K562 (cell line): Measurements from ENCODE around the gene DNAJB11. TPM values are rescaled to one million over a fixed set of nuclear protein-coding genes. Genes with fewer than 3 reads are reported as not detected.

ENCODE experiments used
- ARNT ChIP-seq, 2 experiments: fragments of 450-650 bp; IDR thresholded peaks; 2 replicates each; pipeline ENCODE4 v1.6.1; 2016; ENCODE audit warnings: mild to moderate bottlenecking in 1 of 2
- FOSL1 ChIP-seq: fragments of 200-800 bp; sonication (Bioruptor generic); conservative IDR thresholded peaks from 2 replicates; pipeline ENCODE4 v1.6.1; 2016; ENCODE audit warnings: missing genetic modification characterization, missing compliant biosample characterization
- HLTF ChIP-seq: fragments of 450-650 bp; IDR thresholded peaks from 2 replicates; pipeline ENCODE4 v1.6.1; 2016
- JUND ChIP-seq, 2 experiments: IDR thresholded peaks; 2 replicates in 1 of 2; 3 replicates in 1 of 2; pipeline ENCODE4 v1.6.1; 2011; ENCODE audit warnings: borderline replicate concordance in 2 of 2, low read depth in 2 of 2, low read length in 2 of 2, improper control_type of control experiment in 1 of 2, missing biosample characterization in 1 of 2, missing genetic modification characterization in 1 of 2, missing genetic modification reagents in 1 of 2
- KDM1A ChIP-seq, 2 experiments: fragments of 450-650 bp; IDR thresholded peaks; 2 replicates each; pipeline ENCODE4 v1.6.1; 2016; ENCODE audit warnings: mild to moderate bottlenecking in 2 of 2
- NR2C2 ChIP-seq, 2 experiments: fragments of 200-800 bp in 1 of 2; sonication (Bioruptor generic) in 1 of 2; sonication (generic) in 1 of 2; formaldehyde crosslinking in 1 of 2; IDR thresholded peaks; 2 replicates each; pipeline versions ENCODE4 v1.6.1 to v1.8.0; 2016 to 2022; ENCODE audit warnings: mild to moderate bottlenecking in 1 of 2, missing compliant biosample characterization in 1 of 2, missing genetic modification characterization in 1 of 2, missing genetic modification reagents in 1 of 2
- PTBP1 ChIP-seq: fragments of 200-400 bp; formaldehyde crosslinking; IDR thresholded peaks from 2 replicates; pipeline ENCODE4 v1.6.1; 2017; ENCODE audit warnings: low read depth, low read length
- RBFOX2 ChIP-seq: fragments of 200-400 bp; formaldehyde crosslinking; IDR thresholded peaks from 2 replicates; pipeline ENCODE4 v1.6.1; 2017; ENCODE audit warnings: low read depth, mild to moderate bottlenecking, low read length, moderate library complexity
- TCF3 ChIP-seq: sonication (generic); formaldehyde crosslinking; IDR thresholded peaks from 2 replicates; pipeline ENCODE4 v1.4.0; 2020; ENCODE audit warnings: mild to moderate bottlenecking, missing genetic modification reagents
- ZEB2 ChIP-seq: fragments of 450-650 bp; IDR thresholded peaks from 2 replicates; pipeline ENCODE4 v1.6.1; 2016
- ZNF589 ChIP-seq: fragments of 200-800 bp; sonication (Bioruptor generic); IDR thresholded peaks from 2 replicates; pipeline ENCODE4 v1.6.1; 2016; ENCODE audit warnings: low read depth, missing genetic modification characterization, missing compliant biosample characterization
- polyA plus RNA-seq, 8 experiments: library from polyadenylated mRNA; depleted of rRNA in 4 of 8; stranded (reverse) in 5 of 8; unstranded in 3 of 8; fragments of >200 nt; fragmentation: Nextera tagmentation in 2 of 8; fragmentation: Illumina TruSeq in 1 of 8; extraction: Ambion mirVana in 2 of 8; extraction: Trizol in 1 of 8; gene quantifications; 2 replicates each; pipeline versions ENCODE4 v1.2.1 to v1.2.3, GENCODE V29; 2011 to 2014; ENCODE audit warnings: inconsistent platforms in 1 of 8, missing spikeins in 1 of 8
- total RNA-seq, 7 experiments: library from RNA; depleted of rRNA in 6 of 7; stranded (reverse); fragments of >200 nt in 6 of 7; fragmentation: Illumina TruSeq in 2 of 7; extraction: Trizol in 2 of 7; gene quantifications; 2 replicates each; pipeline versions ENCODE4 v1.2.1 to v1.2.3, GENCODE V29; 2011 to 2021; ENCODE audit warnings: low replicate concordance in 1 of 7
- TF ChIP-seq, protein P1 (sequence below), 2 experiments: fragments of 450-650 bp in 1 of 2; sonication (generic) in 1 of 2; formaldehyde crosslinking in 1 of 2; IDR thresholded peaks; 2 replicates each; pipeline versions ENCODE4 v1.7.1 to v1.9.0; 2016 to 2022; ENCODE audit warnings: inconsistent platforms in 1 of 2, mild to moderate bottlenecking in 1 of 2, missing genetic modification reagents in 1 of 2

Gene DNAJB11
- total and polyA plus RNA-seq, 9 of the 15 experiments (the other 6 are each of a cell fraction or from before 2014, with no cell fraction given), result 14.8 to 74.7 (median 63.8) TPM

GRCh38 chr3:186536883-186537844 is 33.4 kb upstream of the DNAJB11 start (continued):
- TF ChIP-seq, protein P1, sequence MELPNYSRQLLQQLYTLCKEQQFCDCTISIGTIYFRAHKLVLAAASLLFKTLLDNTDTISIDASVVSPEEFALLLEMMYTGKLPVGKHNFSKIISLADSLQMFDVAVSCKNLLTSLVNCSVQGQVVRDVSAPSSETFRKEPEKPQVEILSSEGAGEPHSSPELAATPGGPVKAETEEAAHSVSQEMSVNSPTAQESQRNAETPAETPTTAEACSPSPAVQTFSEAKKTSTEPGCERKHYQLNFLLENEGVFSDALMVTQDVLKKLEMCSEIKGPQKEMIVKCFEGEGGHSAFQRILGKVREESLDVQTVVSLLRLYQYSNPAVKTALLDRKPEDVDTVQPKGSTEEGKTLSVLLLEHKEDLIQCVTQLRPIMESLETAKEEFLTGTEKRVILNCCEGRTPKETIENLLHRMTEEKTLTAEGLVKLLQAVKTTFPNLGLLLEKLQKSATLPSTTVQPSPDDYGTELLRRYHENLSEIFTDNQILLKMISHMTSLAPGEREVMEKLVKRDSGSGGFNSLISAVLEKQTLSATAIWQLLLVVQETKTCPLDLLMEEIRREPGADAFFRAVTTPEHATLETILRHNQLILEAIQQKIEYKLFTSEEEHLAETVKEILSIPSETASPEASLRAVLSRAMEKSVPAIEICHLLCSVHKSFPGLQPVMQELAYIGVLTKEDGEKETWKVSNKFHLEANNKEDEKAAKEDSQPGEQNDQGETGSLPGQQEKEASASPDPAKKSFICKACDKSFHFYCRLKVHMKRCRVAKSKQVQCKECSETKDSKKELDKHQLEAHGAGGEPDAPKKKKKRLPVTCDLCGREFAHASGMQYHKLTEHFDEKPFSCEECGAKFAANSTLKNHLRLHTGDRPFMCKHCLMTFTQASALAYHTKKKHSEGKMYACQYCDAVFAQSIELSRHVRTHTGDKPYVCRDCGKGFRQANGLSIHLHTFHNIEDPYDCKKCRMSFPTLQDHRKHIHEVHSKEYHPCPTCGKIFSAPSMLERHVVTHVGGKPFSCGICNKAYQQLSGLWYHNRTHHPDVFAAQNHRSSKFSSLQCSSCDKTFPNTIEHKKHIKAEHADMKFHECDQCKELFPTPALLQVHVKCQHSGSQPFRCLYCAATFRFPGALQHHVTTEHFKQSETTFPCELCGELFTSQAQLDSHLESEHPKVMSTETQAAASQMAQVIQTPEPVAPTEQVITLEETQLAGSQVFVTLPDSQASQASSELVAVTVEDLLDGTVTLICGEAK (IDR thresholded peaks at IDR 0.05), result no peak
- TF ChIP-seq, protein P1 (CRISPR knock-in tag; IDR thresholded peaks at IDR 0.05), result no peak
- TF ChIP-seq HLTF, result no peak
- peak; percentile 24; the same call in 1 of the 2 replicates for TF ChIP-seq TCF3 (CRISPR knock-in tag)
- TF ChIP-seq NR2C2 (CRISPR knock-in tag; IDR thresholded peaks at IDR 0.05), result no peak
- no peak for TF ChIP-seq NR2C2 (tag; IDR thresholded peaks at IDR 0.05)
- TF ChIP-seq RBFOX2, result no peak
- TF ChIP-seq ARNT (IDR thresholded peaks at IDR 0.05), result peak in 1 of 2 experiments; percentile 100; a peak in 2 of 4 replicates
- TF ChIP-seq JUND (IDR thresholded peaks at IDR 0.05; ENCODE audit: borderline replicate concordance, low read depth, low read length), result peak; percentile 32; the same call in 1 of the 2 replicates
- TF ChIP-seq JUND (tag; IDR thresholded peaks at IDR 0.05; ENCODE audit: borderline replicate concordance, low read depth, low read length), result peak; percentile 36; the same call in 1 of the 3 replicates
- TF ChIP-seq ZEB2, result 0 out of 2 replicates have a peak, but pooled peaks have one; percentile 13
- peak; percentile 88 for TF ChIP-seq FOSL1 (tag)
- no peak for TF ChIP-seq KDM1A (IDR thresholded peaks at IDR 0.05)
- no peak for TF ChIP-seq ZNF589 (CRISPR knock-in tag)
- TF ChIP-seq PTBP1, result no peak
